Keratinocyte (primary cell): ENCODE results near the gene EPHB1.

ENCODE experiments used
- EZH2 ChIP-seq: IDR thresholded peaks from one replicate; pipeline ENCODE4 v1.6.1; 2012; ENCODE audit warnings: inconsistent platforms, mild to moderate bottlenecking, low read length, moderate library complexity
- TF ChIP-seq, protein P1 (sequence below), 3 experiments: IDR thresholded peaks in 1 of 3; conservative IDR thresholded peaks in 1 of 3; optimal IDR thresholded peaks in 1 of 3; 2 replicates in 2 of 3; 3 replicates in 1 of 3; pipeline versions ENCODE3 to v1.5.1; 2011; ENCODE audit warnings: low read length in 3 of 3, mild to moderate bottlenecking in 3 of 3, moderate library complexity in 2 of 3, control low read depth in 1 of 3, inconsistent platforms in 1 of 3; ENCODE audit not compliant: insufficient read depth in 2 of 3; ENCODE audit errors: extremely low read depth in 1 of 3

DNA sequence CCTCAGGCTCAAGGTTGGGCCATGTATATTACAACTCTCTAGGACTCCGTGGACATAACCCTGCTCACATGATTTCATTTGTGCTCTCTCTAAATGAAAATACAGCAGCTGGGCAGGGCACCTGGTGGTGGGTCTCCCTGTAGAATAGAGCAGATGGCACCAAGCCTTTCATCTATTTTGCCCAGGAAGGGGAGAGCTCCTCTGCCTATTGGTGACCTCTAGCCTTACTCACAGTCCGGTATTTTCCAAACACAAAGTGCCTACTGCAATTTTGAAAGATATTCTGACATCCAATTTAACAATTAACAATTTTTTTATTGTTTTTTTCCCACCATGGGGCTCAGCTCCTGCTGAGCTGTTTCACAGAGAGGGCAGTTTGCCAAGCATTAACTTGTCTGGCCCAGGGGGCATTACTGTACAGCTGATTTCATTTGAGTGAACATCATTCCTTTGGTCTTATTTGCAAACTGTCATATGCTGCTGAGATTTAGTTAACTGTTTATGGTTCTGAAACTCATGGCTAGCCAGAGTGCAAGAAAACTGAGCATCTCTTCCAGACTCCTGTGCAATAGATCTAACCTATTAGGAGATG is 474.0 kb downstream of the EPHB1 start:
- TF ChIP-seq, protein P1, sequence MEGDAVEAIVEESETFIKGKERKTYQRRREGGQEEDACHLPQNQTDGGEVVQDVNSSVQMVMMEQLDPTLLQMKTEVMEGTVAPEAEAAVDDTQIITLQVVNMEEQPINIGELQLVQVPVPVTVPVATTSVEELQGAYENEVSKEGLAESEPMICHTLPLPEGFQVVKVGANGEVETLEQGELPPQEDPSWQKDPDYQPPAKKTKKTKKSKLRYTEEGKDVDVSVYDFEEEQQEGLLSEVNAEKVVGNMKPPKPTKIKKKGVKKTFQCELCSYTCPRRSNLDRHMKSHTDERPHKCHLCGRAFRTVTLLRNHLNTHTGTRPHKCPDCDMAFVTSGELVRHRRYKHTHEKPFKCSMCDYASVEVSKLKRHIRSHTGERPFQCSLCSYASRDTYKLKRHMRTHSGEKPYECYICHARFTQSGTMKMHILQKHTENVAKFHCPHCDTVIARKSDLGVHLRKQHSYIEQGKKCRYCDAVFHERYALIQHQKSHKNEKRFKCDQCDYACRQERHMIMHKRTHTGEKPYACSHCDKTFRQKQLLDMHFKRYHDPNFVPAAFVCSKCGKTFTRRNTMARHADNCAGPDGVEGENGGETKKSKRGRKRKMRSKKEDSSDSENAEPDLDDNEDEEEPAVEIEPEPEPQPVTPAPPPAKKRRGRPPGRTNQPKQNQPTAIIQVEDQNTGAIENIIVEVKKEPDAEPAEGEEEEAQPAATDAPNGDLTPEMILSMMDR (optimal IDR thresholded peaks at IDR 0.05 in 1 of 3, IDR thresholded peaks at IDR 0.05 in 1 of 3, conservative IDR thresholded peaks at IDR 0.05 in 1 of 3; ENCODE audit: extremely low read depth in 1 of 3, insufficient read depth in 2 of 3, low read length in 3 of 3): no peak
- no peak for TF ChIP-seq EZH2
